ENCODE measurements around the gene MAP1A.

MAP1A gene

GRCh38 chr15:43517354-43518196 lies at the start of gene MAP1A:
MAP1A (plus strand) TSS chr15:43517608; CDS start chr15:43521474, 3,866 bp downstream.
- no peak for DNase-seq

DNA sequence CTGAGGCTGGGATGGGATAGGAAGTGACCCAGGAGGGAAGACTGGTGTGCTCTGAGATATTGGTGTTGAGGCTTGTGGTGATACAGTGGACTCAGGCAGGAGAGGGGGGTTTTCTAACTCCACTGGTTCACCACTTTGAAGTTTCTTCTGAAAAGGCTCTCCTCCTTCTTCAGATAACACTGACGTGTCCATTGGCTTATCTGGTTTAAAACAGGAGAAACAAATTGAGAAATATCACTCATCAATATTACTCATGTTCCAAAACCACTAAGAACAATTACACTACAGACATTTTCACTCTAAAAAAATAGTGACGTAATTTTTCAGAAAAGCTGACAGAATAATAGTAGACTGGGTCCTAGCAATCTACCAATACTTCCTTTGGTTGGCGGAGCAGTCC lies 47.5 kb upstream of the MAP1A start:
- DNase-seq, result no peak

DNA sequence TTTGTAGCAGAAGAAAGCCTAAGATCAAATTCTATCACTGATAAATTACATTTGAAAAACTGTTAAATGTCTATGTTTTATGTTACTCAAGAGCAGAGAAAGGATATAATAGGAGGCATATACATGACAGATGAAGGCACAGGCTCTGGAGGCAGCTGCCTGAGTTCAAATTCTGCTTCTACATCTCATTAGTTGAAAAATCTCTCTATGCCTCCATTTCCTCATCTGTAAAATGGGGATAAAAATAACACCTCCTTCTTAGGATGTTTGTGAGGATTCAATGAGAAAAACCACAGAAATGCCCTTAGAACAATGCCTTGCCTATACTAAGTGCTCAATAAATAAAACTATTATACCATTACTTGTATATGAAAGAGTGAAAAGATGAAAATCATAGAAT lies 45.4 kb upstream of the MAP1A start:
- DNase-seq, result no peak

DNA sequence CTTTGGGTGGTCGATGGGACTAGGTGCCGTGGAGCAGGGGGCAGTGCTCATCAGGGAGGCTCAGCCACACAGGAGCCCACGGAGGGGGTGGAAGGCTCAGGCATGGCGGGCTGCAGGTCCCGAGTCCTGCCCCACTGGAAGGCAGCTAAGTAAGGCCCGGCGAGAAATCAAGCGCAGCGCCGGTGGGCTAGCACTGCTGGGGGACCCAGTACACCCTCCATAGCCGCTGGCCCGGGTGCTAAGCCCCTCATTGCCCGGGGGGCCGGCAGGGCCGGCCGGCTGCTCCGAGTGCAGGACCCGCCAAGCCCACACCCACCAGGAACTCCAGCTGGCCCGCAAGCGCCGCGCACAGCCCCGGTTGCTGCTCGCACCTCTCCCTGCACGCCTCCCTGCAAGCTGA lies 43.5 kb upstream of the MAP1A start:
- DNase-seq, result no peak

- no peak for DNase-seq
Observed at GRCh38 chr15:43483297-43484128, 33.9 kb upstream of the MAP1A start.

DNA sequence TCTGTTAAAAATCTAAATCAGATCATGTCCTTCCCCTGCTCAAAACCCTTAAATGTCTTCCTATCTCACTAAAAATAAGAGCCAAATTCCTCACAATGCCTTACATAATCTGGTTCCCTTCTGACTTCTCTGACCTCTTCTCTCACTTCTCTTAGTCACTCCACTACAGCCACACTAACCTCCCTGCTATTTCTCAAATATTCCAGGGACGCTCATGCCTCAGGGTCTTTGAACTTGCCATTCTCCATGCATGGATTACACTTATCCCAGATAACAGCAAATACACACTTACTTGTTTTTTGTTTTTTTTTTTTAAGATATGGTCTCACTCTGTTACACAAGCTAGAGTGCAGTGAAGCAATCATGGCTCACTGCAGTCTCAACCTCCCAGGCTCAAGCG lies 33.0 kb upstream of the MAP1A start:
- DNase-seq, result no peak

- no peak for DNase-seq
Observed at GRCh38 chr15:43487271-43487895, 30.0 kb upstream of the MAP1A start.

- DNase-seq, result no peak
Observed at GRCh38 chr15:43488790-43489189, 28.6 kb upstream of the MAP1A start.

- DNase-seq, result no peak
Observed at GRCh38 chr15:43489191-43489590, 28.2 kb upstream of the MAP1A start.

- DNase-seq, result no peak
Observed at GRCh38 chr15:43492266-43492665, 25.1 kb upstream of the MAP1A start.

DNA sequence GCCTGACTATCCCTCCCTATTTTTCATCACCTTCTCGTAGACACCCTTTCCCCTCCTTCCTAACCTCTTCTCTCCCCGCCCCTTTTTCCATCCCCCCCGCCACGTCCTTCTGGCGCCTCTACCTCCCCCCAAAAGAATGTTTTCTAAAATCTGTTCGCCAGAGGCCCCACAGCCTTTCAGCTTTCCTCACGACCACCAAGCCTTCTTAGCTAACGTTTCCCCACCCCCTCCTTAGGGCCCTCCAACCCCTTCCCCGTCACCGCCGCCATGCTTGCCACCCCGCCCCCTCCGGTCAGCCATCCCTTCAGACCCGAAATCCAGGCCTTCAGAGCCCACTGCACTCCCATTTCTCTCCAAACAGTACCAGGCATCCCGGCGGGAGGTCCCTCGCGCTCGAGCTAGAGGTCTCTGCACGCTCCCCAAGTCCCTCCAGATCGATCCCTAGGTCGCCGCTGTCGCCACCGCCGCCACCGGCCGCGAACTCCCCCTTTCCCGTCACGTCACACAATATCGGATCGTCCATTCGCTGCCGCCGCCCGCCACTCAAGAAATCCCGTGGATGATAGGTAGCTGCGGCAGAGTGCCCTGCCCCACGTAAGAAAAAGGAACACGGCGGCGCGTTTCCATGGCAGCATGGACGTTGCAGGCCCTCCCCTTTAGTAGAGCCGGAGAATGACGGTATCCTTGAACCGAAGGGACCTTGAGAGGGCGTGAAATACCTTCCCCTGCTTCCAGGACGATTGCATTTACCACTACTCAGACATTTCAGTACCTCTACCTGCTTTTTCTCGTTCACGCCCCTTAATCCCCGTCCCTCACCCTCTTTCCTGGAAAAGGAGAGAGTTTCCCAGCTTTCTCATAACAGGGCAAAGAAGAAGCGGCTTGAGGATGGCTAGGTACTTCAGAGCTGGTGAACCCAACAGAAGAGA lies 24.5 kb upstream of the MAP1A start, which contains the start of gene TP53BP1:
Gene TP53BP1 (minus strand): TSS at position 484 of the 929 bp plus-strand sequence. CDS start 113 bp downstream, at position 371.
- DNase-seq, result peak; percentile 92 to 94

DNA sequence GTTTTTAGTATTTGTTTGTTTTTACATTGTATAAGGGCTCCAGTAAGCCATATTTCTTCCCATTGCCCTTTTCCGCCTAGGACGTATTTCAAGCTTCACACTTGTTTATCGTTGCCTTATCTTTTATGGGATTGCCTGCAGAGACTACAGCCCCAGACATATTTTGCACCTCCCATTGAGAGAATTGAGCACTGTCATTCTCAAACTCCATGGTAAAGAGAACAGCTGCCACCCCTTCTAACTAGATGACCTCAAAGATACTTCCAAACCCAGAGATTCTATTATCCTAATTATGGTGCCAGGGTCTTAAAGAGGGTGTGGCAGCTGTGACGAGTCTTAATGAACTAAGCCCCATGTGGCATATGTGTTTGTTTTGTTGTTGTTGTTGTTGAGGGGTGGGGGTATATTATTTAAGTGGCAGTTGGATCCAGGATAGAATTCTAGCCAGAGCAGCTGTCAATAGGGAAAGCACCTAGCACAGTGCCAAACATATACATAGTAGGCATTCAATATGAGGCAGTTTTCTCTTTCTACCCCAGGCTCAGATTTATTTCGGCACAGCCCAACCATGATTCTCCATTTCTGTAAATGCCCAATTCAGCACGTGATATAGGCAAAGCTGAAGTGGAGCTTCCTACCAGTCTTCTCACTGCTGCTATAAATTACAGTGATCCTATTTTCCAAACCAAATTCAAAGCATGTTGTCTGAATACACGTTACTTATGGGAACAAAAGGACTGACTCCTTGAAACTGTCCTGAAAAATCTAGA lies 23.5 kb upstream of the MAP1A start:
- DNase-seq, result no peak

GRCh38 chr15:43498990-43499389 lies 18.4 kb upstream of the MAP1A start:
- DNase-seq, result no peak

- no peak for DNase-seq
Observed at GRCh38 chr15:43499635-43500034, 17.8 kb upstream of the MAP1A start.

DNA sequence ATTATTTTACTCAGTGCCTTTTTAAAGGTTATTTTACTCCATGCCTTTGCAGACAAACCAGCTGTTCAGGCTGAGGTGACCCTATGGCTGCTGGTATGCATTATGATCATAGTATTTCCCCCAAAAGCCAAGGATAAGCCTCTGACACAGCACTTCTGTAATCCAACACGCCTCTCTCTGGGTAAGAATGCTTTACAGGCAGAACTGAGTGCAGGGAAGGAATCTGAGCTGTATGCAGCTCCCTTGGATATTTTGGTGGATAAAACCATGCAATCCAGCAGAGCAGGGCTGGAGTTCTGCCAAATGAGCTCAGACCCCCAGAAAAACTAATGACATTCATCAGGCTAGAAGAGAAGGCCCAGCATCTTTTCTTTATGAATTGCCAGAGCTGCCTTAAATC lies 11.7 kb upstream of the MAP1A start:
- no peak for DNase-seq

GRCh38 chr15:43508421-43508820 lies 9.0 kb upstream of the MAP1A start:
- no peak for DNase-seq

DNA sequence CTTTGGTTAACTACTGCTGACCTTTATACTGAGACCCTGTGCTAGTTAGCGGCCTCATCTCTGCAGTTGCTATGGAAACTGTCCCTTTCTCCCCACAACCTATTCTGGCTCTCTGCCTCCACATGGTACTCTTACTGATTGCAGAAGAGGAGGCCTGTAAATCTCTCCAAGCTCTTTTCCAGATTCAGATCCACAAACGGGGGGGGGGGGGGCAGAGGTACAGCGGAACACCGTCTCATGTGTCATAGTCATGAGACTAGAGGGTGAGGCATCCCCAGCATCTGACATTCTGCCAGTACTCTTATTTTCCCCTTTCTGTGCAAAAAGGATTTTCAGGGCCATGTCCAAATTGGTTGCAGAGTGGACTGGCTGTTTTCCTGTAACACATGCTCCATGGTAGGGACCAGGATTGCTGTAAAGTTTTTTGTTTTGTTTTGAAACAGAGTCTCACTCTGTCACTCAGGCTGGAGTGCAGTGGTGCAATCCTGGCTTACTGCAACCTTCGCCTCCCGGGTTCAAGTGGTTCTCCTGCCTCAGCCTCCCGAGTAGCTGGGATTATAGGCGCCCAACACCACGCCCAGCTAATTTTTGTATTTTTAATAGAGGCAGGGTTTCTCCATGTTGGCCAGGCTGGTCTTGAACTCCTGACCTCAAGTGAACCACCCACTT lies 8.3 kb upstream of the MAP1A start:
- no peak for DNase-seq

GRCh38 chr15:43509660-43510199 lies 7.7 kb upstream of the MAP1A start:
- no peak for DNase-seq

- peak; percentile 94 to 95 for DNase-seq
Observed at GRCh38 chr15:43510200-43511011, 7.0 kb upstream of the MAP1A start.

Measured in stimulated activated CD4-positive, alpha-beta T cell treated with anti-CD3 and anti-CD28 coated beads, Interleukin-4, amount 100 ng/mL, for 4 hours (primary cell).